ENCODE data around the gene KRTAP20-4. TPM values are rescaled to one million over a fixed set of nuclear protein-coding genes. Genes with fewer than 3 reads are reported as not detected.

Gene KRTAP20-4
- total RNA-seq, 1 donor from 2014 or later, result not detected

DNA sequence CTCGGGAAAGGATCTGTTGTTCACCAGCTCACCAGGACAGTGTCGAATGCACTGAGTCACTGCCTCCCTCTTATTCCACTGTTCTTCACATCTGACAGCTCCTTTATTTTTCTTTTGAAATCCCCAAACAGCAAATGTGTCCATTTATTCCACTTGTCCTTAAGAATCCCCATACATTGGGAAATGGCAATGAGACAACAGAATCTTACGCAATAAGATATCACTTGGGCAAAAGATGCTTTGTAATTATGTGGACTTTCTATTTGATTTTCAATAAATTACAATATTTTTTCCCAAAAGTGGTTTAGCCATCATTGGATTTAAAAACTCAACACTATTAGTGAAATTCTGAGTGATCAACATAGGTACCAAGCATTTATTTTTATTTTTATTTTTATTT, 18.3 kb downstream of the KRTAP20-4 start:
- TF ChIP-seq, protein P1, sequence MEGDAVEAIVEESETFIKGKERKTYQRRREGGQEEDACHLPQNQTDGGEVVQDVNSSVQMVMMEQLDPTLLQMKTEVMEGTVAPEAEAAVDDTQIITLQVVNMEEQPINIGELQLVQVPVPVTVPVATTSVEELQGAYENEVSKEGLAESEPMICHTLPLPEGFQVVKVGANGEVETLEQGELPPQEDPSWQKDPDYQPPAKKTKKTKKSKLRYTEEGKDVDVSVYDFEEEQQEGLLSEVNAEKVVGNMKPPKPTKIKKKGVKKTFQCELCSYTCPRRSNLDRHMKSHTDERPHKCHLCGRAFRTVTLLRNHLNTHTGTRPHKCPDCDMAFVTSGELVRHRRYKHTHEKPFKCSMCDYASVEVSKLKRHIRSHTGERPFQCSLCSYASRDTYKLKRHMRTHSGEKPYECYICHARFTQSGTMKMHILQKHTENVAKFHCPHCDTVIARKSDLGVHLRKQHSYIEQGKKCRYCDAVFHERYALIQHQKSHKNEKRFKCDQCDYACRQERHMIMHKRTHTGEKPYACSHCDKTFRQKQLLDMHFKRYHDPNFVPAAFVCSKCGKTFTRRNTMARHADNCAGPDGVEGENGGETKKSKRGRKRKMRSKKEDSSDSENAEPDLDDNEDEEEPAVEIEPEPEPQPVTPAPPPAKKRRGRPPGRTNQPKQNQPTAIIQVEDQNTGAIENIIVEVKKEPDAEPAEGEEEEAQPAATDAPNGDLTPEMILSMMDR (IDR thresholded peaks at IDR 0.05; ENCODE audit: unreplicated experiment), result no peak
- Mint-ChIP-seq H3K4me1 (ENCODE audit: low read depth) (no peaks in the 10 kb centered on the region), H3K27me3 (no peaks in the 10 kb centered on the region), H3K9me3 (ENCODE audit: low read depth) (peaks cover 4% of the 10 kb centered on the region), H3K4me3 (ENCODE audit: low read depth) (no peak overlapping the region), H3K27ac (no peak overlapping the region), H3K36me3 (ENCODE audit: insufficient read depth) (no peaks in the 10 kb centered on the region)
- DNase-seq (ENCODE audit: low spot score, unreplicated experiment), result no peak

DNA sequence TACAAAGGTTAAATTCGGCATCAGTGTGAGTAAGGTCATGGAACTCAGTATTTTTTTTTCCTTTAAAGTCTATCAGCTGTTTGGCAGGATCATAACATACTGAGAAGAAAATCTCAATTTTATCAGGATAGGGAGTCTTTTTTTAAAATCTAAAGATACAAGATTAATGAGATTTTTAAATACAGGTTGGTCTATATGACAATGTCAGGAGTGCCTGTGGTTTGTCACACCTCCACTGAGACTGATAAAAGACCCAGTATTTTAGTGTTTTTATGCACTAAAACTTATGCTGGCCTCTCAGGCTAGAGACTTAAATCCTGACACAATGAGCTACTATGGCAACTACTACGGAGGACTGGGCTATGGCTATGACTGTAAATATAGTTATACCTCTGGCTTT, 22.1 kb downstream of the KRTAP20-4 start, which contains the start of gene KRTAP20-3:
TSS of gene KRTAP20-3 (plus strand) at position 301 of the 400 bp plus-strand sequence.
- Mint-ChIP-seq H3K4me1 (ENCODE audit: low read depth) (no peaks in the 10 kb centered on the region), H3K27ac (no peak within 1 kb of the TSS), H3K27me3 (no peaks in the 10 kb centered on the region), H3K4me3 (ENCODE audit: low read depth) (no peak within 1 kb of the TSS), H3K9me3 (ENCODE audit: low read depth) (peaks cover 21% of the 10 kb centered on the region), H3K36me3 (ENCODE audit: insufficient read depth) (no peaks in the 10 kb centered on the region)
- no peak for DNase-seq (ENCODE audit: low spot score, unreplicated experiment)
- TF ChIP-seq, protein P1 (IDR thresholded peaks at IDR 0.05; ENCODE audit: unreplicated experiment), result no peak

- H3K27me3 Mint-ChIP-seq, result no peaks in the 10 kb centered on the region
- no peaks in the 10 kb centered on the region for H3K4me1 Mint-ChIP-seq (ENCODE audit: low read depth)
- no peak overlapping the region for H3K4me3 Mint-ChIP-seq (ENCODE audit: low read depth)
- peaks cover 28% of the 10 kb centered on the region for H3K9me3 Mint-ChIP-seq (ENCODE audit: low read depth)
- TF ChIP-seq, protein P1 (IDR thresholded peaks at IDR 0.05; ENCODE audit: unreplicated experiment), result no peak
- no peaks in the 10 kb centered on the region for H3K36me3 Mint-ChIP-seq (ENCODE audit: insufficient read depth)
- no peak overlapping the region for H3K27ac Mint-ChIP-seq
- DNase-seq (ENCODE audit: low spot score, unreplicated experiment), result no peak
These were observed 26.5 kb downstream of the KRTAP20-4 start for GRCh38 chr21:30646904-30647414.

DNA sequence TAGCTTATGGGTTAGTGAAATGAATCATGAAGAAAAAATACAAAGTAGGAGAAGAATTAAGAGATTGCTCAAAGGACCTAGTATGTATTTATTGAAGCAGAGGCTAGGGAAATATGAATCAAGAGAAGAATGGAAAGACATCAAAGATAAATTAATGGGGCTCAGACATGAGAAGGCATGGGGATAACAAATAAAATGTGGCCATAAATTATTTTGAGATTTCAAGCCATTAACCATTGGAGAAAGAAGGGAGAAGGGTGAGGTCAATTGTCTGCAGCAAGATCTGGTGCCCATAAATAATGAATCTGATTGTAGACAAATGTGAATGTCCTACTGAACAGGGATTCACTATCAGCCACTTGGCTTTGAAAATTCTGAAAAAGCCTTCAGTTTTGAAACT, 32.5 kb downstream of the KRTAP20-4 start:
- Mint-ChIP-seq H3K4me3 (ENCODE audit: low read depth) (no peak overlapping the region), H3K4me1 (ENCODE audit: low read depth) (no peaks in the 10 kb centered on the region), H3K36me3 (ENCODE audit: insufficient read depth) (no peaks in the 10 kb centered on the region), H3K27me3 (no peaks in the 10 kb centered on the region), H3K27ac (no peak overlapping the region), H3K9me3 (ENCODE audit: low read depth) (peaks cover 20% of the 10 kb centered on the region)
- DNase-seq (ENCODE audit: low spot score, unreplicated experiment), result no peak
- TF ChIP-seq, protein P1 (IDR thresholded peaks at IDR 0.05; ENCODE audit: unreplicated experiment), result no peak

DNA sequence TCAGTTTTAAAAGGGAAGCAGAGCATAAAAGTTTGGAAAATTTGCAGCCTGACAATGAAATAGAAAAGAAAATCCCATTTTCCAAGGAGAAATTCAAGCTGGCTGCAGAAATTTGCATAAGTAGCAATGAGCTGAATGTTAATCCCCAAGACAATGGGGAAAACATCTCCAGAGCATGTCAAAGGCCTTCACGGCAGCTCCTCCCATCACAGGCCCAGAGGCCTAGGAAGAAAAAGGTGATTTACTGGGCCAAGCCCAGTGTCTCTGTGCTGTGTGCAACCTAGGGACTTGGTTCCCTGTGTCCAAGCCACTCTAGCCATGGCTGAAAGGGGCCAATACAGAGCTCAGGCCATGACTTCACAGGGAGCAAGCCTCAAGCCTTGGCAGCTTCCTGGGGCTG, 48.3 kb downstream of the KRTAP20-4 start:
- TF ChIP-seq, protein P1 (IDR thresholded peaks at IDR 0.05; ENCODE audit: unreplicated experiment), result no peak
- no peak for DNase-seq (ENCODE audit: low spot score, unreplicated experiment)

More for the DNA sequence above, 48.3 kb downstream of the KRTAP20-4 start:
- H3K27me3 Mint-ChIP-seq, result no peaks in the 10 kb centered on the region
- no peak overlapping the region for H3K27ac Mint-ChIP-seq
- no peak overlapping the region for H3K4me3 Mint-ChIP-seq (ENCODE audit: low read depth)
- H3K9me3 Mint-ChIP-seq (ENCODE audit: low read depth), result peaks cover 39% of the 10 kb centered on the region
- H3K4me1 Mint-ChIP-seq (ENCODE audit: low read depth), result no peaks in the 10 kb centered on the region
- H3K36me3 Mint-ChIP-seq (ENCODE audit: insufficient read depth), result no peaks in the 10 kb centered on the region

Other genes with a start within 250 kb of the KRTAP20-4 start
- not detected in 2 replicates for gene KRTAP13-2, start 248.4 kb upstream of the KRTAP20-4 start, total RNA-seq
- gene KRTAP13-1, start 224.6 kb upstream of the KRTAP20-4 start, total RNA-seq, result not detected in 2 replicates
- gene KRTAP13-3, start 194.7 kb upstream of the KRTAP20-4 start, total RNA-seq, result not detected in 2 replicates
- gene KRTAP13-4, start 190.4 kb upstream of the KRTAP20-4 start, total RNA-seq, result not detected in 2 replicates
- gene KRTAP15-1, start 180.4 kb upstream of the KRTAP20-4 start, total RNA-seq, result not detected in 2 replicates
- gene KRTAP19-1, start 140.3 kb upstream of the KRTAP20-4 start, total RNA-seq, result not detected in 2 replicates
- gene KRTAP19-2, start 133.2 kb upstream of the KRTAP20-4 start, total RNA-seq, result not detected in 2 replicates
- gene KRTAP19-3, start 128.6 kb upstream of the KRTAP20-4 start, total RNA-seq, result not detected in 2 replicates
- gene KRTAP19-4, start 123.5 kb upstream of the KRTAP20-4 start, total RNA-seq, result not detected in 2 replicates
- gene KRTAP19-5, start 118.5 kb upstream of the KRTAP20-4 start, total RNA-seq, result not detected in 2 replicates
- gene KRTAP19-6, start 78.8 kb upstream of the KRTAP20-4 start, total RNA-seq, result not detected in 2 replicates
- gene KRTAP19-7, start 59.3 kb upstream of the KRTAP20-4 start, total RNA-seq, result not detected in 2 replicates
- not detected in 2 replicates for gene KRTAP22-2, start 30.2 kb upstream of the KRTAP20-4 start, total RNA-seq
- gene KRTAP6-3, start 28.2 kb upstream of the KRTAP20-4 start, total RNA-seq, result not detected in 2 replicates
- gene KRTAP6-2, start 21.7 kb upstream of the KRTAP20-4 start, total RNA-seq, result not detected in 2 replicates
- gene KRTAP22-1, start 19.5 kb upstream of the KRTAP20-4 start, total RNA-seq, result not detected in 2 replicates
- not detected in 2 replicates for gene KRTAP6-1, start 6.7 kb upstream of the KRTAP20-4 start, total RNA-seq
- gene KRTAP20-1, start 4.2 kb upstream of the KRTAP20-4 start, total RNA-seq, result not detected in 2 replicates
- not detected in 2 replicates for gene KRTAP20-2, start 14.6 kb downstream of the KRTAP20-4 start, total RNA-seq
- gene KRTAP20-3, start 22.2 kb downstream of the KRTAP20-4 start, total RNA-seq, result not detected in 2 replicates
- not detected in 2 replicates for gene KRTAP21-3, start 98.2 kb downstream of the KRTAP20-4 start, total RNA-seq
- gene KRTAP21-2, start 126.6 kb downstream of the KRTAP20-4 start, total RNA-seq, result not detected in 2 replicates
- gene KRTAP21-1, start 134.8 kb downstream of the KRTAP20-4 start, total RNA-seq, result not detected in 2 replicates
- gene KRTAP8-1, start 192.6 kb downstream of the KRTAP20-4 start, total RNA-seq, result not detected in 2 replicates
- not detected in 2 replicates for gene KRTAP7-1, start 209.1 kb downstream of the KRTAP20-4 start, total RNA-seq

All from progenitor cell of endocrine pancreas (in vitro differentiated cells).